Stimulated activated CD8-positive, alpha-beta memory T cell treated with anti-CD3 and anti-CD28 coated beads, Interleukin-2, amount 100 ng/mL, for 48 hours (primary cell): Measurements from ENCODE around the gene PDE8A.
"Not testable (repeated sequence)": the region's sequence is repeated elsewhere in the genome, so short reads cannot be mapped to it uniquely, and the experiment has no call there.

Experiments used
- DNase-seq, 2 donors: peaks; one replicate each; pipeline ENCODE4 v3.0.0-alpha.2; 2020; ENCODE audit warnings: low read depth in 2 of 2

PDE8A gene

DNA sequence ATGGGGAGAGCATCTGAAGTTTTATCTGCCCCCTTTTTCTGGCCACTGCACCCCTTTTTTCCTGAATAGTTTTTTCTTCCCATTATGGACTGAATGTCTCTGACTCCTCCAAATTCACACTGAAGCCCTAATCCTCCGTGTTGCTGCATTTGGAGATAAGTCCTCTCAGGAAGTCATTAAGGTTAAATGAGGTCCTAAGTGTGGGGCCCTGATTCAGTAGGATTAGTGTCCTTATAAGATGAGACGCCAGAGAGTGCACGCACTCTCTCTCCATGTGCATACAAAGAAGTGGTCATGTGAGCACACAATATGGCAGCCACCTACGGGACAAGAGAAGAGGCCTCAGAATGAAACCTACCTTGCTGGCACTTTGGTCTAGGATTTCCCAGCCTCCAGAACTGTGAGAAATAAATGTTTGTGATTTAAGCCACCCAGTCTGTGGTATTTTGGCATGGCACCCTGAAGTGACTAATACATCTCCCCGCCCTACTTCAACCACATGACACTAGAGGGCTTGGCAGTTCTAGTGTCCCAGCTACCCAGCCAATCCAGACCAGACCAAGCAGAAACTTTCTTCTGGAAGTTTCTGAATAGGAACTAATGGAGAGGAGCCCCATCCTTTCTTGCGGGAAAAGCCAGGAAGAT lies 191.3 kb downstream of the PDE8A start:
- no peak for DNase-seq

DNA sequence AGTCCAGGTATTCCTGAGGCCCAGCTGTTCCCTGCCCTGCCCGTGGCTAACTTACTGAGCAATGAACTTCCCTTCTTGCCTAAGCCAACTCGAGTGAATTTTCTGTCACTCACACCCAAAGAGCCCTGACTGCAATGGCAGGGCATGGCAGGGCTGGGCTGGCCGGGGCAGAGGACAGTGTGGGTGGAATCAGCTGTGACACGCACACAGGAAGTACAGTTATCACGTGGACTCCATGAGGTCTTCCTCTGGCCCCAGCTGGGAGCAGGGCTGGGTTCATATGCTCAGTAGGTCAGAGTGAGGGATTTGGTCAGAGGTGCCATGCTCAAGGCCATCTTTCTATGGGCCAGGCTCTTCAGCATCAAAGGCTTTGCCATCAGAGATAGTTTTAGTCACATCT lies 192.0 kb downstream of the PDE8A start:
- not testable (repeated sequence) for DNase-seq

DNA sequence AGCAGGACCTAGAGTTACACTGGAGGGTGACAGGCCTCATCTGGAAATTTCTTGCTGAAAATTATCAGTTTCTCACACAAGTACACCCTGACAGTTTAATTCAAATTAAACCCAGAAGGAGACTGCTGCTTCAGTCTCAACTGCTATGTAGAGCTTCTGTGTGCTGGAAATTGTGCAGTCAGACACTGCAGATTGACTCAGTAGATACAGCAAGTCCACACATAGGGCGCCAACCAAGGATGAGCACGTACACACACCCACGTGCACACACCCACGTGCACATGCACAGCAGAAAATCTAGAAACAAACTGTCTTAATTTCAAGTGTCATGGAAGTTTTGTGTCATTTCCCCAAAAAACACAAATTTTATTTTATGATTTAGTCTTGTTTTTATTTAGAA lies 192.9 kb downstream of the PDE8A start:
- no peak for DNase-seq

DNA sequence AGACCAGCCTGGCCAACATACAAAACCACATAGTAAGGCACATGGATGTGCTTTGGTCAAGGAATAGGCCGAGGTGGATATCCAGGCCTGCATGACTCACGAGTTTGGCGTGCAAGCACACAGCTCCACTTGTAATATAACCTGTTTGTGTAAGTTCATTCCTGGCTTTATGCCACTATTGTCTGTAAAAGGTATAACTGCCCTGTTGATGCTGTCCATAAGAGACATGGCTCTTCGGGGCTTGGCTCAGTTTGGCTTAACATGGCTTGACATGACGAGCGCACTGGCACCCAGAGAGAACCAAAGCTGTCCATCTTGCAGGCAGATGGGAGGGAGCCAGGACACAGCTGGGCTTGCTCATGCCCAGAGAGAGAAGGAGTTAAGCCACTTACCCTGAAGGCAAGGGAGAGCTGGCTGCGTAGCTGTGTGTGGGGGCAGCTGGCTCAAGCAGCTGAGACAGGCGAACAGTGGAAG lies 195.4 kb downstream of the PDE8A start:
- DNase-seq = not testable (repeated sequence)

DNA sequence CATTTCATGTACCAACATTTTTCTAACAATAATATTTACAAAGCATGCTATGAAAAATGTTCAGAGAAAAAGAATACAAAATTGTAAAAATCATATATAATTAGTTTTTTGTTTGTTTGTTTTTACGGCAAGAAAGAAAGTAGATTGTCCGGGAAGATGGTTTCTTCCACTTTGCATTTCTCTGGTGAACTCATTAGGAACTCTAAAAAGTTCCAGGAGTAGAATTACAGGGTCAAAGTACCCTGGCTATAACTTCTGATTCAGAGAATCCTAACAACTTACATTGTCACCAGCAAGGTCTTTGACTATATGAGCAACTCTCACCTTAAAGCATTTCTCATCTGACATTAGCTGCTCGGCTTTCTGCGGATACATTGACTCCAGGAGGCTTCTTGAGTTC lies 196.7 kb downstream of the PDE8A start:
- no peak for DNase-seq

DNA sequence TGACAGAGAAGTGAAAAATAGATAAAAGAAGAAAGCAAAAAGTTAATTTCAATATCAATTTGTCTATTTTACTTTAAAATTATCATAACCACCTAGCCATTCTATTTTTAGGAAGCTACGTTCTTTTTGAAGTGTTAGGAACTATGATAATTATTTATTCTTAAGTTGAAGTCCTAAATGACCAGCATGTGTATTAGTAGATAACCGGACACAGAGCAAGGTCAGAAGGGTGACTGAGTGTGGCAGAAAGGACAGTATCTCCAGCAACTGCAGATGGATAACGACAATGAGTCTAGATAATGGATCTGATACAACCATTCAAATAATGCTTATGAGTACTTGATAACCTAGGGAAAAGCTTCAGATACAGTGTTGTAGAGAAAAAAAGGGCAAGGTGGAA lies 198.0 kb downstream of the PDE8A start:
- no peak for DNase-seq

DNA sequence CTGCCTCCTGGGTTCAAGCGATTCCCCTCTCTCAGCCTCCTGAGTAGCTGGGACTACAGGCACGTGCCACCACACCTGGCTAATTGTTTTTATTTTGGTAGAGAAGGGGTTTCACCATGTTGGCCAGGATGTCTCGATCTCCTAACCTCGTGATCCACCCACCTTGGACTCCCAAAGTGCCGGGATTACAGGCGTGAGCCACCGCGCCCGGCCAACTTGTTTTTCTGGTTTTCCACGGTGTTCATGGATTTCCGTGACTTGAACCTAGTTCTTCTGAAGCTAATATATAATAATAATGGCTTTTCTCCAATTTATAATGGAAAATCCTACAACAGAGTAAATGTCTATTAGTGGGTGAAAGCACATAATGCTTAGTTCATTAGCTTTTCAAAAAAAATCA lies 203.7 kb downstream of the PDE8A start:
- not testable (repeated sequence) for DNase-seq

DNA sequence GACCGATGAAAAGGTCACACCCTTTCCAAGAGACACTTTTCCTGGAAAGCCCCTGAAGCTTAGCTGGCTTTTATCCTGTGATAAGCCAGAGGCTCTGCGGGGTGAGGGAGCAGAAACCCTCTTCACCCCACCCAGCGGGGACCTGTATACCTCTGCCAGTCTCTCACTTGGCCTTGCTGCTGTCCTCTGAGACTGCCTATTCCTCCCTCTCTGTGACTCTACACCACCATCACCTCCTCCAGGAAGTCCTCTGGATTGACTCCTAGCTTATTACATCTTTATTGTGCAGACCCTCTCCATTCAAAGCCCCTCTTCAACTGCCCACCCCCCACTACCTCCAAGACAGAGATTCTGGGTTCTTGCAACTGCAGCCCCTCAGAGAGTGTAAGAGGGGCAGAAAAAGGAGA lies 206.5 kb downstream of the PDE8A start:
- DNase-seq = not testable (repeated sequence)
